HG03469 (cell line): ENCODE measurements around the gene TNFRSF17.
"Not testable (repeated sequence)": the region's sequence is repeated elsewhere in the genome, so short reads cannot be mapped to it uniquely, and the experiment has no call there.

Experiments
- ATAC-seq: cut with Tn5 transposase; IDR thresholded peaks from one replicate; pipeline ENCODE4 v1.9.1; 2021; ENCODE audit warnings: mild to moderate bottlenecking, moderate library complexity, moderate number of reproducible peaks; ENCODE audit not compliant: unreplicated experiment

The TNFRSF17 gene

GRCh38 chr16:11968577-11968976 is 3.6 kb downstream of the TNFRSF17 start:
- ATAC-seq, result no peak

DNA sequence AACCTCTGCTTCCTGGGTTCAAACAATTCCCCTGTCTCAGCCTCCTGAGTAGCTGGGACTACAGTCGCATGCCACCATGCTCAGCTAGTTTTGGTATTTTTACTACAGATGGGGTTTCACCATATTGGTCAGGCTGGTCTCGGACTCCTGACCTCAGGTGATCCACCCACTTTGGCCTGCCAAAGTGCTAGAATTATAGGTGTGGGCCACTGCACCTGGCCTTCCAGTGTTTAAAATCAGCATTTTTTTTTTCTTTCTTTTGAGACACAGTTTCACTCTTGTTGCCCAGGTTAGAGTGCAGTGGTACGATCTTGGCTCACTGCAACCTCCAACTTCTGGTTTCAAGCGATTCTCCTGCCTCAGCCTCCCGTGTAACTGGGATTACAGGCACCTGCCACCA is 5.3 kb downstream of the TNFRSF17 start:
- not testable (repeated sequence) for ATAC-seq

GRCh38 chr16:11972128-11972527 is 7.1 kb downstream of the TNFRSF17 start:
- no peak for ATAC-seq

DNA sequence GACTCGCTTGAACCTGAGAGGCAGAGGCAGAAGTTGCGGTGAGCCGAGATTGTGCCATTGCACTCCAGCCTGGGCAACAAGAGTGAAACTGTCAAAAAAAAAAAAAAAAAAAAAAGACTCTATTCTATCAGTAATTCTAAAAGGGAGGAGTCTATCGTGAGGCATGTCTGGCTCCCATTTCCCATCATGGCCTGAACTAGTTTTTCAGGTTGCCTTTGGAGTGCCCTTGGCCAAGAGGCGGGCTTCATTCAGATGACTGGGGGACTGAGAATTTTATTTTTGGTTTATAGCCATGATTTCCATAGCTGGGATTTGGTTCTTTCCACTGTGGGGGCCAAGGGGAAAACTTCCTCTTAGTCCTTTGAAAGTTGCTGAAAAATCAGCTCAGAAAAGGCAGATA is 8.1 kb downstream of the TNFRSF17 start:
- no peak for ATAC-seq

GRCh38 chr16:11976850-11977375 is 11.9 kb downstream of the TNFRSF17 start:
- ATAC-seq, result no peak

- ATAC-seq, result no peak
Observed at GRCh38 chr16:11977376-11978041, 12.5 kb downstream of the TNFRSF17 start.

GRCh38 chr16:11978080-11978479 is 13.1 kb downstream of the TNFRSF17 start:
- no peak for ATAC-seq

GRCh38 chr16:11979013-11979672 is 14.1 kb downstream of the TNFRSF17 start:
- ATAC-seq, result no peak

DNA sequence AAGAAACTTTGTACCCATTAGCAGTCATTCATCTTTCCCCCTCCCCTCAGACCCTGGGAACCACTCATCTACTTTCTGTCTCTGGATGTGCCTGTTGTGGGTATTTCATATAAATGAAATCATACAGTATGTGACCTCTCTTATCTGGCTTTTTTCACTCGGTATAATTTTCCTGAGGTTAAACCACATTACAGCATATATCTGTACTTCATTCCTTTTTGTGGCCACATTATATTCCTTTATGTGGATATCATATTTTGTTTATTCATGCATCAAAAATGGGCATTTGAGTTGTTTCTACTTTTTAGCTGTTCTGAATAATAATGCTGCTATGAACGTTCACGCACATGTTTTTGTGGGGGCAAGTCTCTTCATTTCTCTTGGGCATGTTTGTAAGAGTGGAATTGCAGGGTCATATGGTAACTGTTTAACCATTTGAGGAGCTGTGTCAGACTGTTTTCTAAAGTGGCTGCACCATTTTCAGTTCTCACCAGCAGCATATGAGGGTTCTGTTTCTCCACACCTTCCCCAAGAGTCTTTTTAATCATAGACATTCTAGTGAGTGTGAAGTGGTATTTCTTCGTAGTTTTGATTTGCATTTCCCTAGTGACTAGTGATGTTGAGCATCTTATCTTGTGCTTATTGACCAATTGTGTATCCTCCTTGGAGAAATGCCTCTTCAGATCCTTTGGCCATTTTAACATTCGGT is 15.3 kb downstream of the TNFRSF17 start:
- ATAC-seq, result no peak

DNA sequence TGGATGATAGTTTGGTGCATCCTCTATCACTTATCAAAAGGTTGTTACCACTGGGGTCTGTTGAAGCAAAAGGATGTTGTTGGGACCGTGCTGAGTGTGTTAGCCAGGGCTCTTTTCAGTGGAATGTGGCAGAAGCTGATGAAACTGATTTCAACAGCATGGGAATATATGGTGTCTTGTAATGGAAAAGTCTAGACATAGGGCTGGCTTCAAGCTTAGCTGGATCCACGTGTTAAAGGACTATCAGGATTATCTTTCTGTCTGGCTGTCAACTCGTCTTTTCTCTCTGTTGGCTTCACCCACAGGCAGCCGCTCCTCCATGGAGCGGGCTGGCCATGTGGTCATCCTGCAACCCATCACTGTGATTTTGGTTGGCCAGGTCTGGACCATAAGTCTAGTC is 20.2 kb downstream of the TNFRSF17 start:
- ATAC-seq, result no peak

DNA sequence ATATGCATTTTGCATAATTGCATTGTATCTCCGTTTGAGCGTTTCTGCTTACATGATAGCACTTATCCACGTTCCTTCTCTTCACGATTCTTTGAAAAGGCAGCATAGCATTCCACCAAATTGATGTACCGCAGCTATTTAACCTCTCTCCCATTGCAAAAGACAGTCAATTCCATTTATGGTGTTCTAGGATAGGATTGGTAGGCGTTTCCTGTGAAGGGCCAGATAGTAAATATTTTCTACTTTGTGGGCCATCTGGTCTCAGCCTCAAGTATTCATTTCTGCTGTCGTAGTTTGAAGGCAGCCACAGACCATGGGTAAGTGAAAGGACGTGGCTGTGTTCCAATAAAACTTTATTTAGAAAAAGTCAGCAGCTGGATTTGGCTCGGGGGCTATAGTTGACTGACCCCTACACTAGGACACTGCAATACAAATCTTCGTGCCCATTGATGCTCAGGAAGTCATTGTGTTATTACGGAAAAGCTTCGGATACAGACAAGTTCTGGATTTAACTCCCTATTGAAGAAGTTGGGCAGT is 21.6 kb downstream of the TNFRSF17 start:
- ATAC-seq, result no peak

- no peak for ATAC-seq
Observed at GRCh38 chr16:11988258-11988978, 23.4 kb downstream of the TNFRSF17 start.

DNA sequence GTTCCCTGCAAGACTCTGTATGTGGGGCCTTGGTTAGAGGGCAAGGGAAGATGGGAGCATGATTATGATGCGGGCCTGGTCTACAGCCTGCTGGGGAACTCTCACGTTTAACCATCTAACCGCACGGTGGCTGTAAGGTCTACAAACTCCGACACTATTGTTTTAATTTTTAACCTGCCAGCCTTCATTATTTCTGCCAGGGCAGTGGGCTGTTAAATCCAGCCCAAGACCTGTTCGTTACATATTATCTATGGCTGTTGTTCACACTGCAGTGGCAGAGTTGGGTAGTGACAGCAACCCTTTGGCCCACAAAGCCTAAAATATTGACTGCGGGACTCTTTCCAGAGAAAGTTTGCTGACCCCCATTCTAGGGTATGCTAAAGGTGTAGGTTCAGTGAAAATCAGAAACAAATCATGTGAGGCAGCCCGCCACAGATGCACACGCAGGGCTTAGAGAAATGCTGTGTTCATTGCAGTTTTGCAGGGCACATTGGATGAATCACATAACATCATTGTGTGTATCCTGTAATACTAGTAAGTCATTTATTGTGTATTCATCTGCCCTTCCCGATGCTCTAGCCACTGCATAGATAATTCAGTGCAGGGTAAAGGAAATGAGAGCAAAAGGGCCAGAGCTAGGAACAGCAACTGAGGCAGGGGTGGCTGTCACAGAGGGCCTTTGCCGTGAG is 25.8 kb downstream of the TNFRSF17 start:
- no peak for ATAC-seq

- no peak for ATAC-seq
Observed at GRCh38 chr16:11992008-11992584, 27.1 kb downstream of the TNFRSF17 start.

DNA sequence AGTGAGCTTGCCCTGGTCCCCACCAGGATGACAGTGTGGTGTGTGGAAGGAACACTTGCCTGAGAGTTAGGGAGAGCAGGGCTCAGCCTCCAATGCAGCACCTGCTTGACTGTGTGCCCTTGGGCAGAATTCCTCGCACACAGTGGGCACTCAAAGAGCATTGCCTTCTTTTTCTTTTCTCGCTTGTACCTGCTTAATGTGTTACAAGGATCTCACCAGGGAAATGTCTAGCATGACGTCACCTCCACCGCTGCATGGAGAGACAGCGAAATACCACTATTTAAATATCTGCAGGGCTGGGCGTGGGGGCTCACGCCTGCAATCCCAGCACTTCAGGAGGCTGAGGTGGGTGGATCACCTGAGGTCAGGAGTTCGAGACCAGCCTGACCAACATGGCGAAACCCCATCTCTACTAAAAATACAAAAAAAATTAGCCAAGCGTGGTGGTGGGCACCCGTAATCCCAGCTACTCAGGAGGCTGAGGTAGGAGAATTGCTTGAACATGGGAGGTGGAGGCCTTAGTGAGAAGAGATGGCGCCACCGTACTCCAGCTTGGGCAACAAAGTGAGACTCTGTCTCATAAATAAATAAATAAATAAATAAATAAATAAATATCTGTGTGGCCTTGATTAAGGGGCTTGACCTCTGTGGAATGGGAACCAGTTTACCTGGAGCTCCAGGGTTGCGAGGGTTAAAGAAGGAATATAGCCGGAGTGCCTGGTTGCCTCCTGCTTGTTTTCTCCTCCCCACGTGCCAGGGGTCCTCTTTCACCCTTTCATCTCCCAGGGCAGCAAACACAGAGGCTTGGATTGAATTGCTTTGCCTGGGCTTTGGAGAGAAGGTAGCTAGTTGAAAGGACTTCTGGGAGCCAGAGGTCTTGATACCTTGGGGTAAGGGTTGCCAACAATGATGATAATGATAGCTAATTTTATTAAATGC is 27.8 kb downstream of the TNFRSF17 start:
- ATAC-seq, result no peak

DNA sequence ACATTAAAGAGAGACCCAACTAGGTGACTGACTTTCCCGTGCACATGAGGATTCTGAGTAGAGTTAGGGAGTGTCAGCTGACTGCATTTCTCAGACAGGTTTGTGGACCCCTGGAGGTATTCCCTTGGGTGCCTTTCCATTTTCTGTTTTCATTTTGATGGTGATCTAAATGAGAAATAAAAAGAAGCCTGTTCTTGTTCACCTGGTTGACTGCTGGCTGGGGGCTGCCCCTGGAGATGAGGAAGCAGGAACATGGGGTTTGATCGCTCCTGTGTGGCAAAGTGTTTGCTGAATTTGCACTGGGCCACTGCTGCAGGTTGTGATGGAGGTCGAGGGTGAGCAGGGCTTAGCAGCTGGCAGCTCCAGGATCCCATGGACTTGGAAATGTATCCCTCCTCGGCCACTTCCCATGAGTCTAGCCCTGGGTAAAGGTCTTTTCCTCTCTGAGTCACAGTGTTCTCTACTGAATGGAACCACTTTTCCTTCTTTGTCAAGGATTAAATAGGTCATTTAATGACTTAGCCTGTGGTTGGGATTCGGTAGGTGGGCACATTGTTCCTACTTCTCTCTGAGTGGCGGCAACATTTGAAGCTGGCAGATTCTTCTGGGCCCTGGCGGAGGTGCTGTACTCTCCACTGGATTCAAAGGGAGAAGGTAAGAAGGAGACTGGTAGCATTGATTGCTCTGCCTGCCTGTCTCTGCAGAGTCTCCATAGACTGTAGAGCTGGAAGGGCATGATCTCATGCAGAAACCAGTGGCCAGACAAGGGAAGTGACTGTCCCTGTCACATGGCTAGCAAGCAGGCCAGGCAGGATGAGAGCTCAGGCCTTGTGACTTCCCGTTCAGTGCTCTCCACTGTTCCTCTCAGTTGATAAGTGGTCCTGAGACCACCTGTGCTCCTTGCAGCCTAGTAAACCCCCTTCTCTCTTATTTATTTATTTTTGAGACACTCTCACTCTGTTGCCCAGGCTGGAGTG is 29.4 kb downstream of the TNFRSF17 start:
- no peak for ATAC-seq

GRCh38 chr16:11996433-11997330 is 31.7 kb downstream of the TNFRSF17 start:
- no peak for ATAC-seq
